PC-9 (cell line): ENCODE measurements around the gene UGT2A1. TPM values are rescaled to one million over a fixed set of nuclear protein-coding genes. Genes with fewer than 3 reads are reported as not detected.

Experiments used
- BruUV-seq: library from RNA; stranded (reverse); fragments of 400-500 nt; replicated peaks from 2 replicates; lab custom pipeline; 2021; lab: Mats Ljungman, UMichigan
- CTCF ChIA-PET: fragments of 300-600 bp; sonication (Branson Sonifier 250); formaldehyde crosslinking; loops from one replicate; lab custom pipeline; 2022; ENCODE audit warnings: antibody characterized with exemption; lab: Charles Lee
- POLR2A ChIA-PET: fragments of 300-600 bp; sonication (Branson Sonifier 250); formaldehyde crosslinking; loops from one replicate; lab custom pipeline; 2022; ENCODE audit warnings: antibody characterized with exemption; ENCODE audit not compliant: unreplicated experiment; lab: Charles Lee
- DNase-seq, 2 experiments: peaks; one replicate each; pipeline versions ENCODE4 v3.0.0 to v3.0.0-alpha.2; 2015 to 2022; ENCODE audit warnings: mixed read lengths in 1 of 2
- H2AFZ ChIP-seq: fragments of 200-600 bp; sonication (generic); 2 replicates; pipeline ENCODE4 v1.8.1; 2017; ENCODE audit warnings: antibody characterized with exemption
- H3F3A ChIP-seq: fragments of 200-600 bp; sonication (generic); 2 replicates; pipeline ENCODE4 v1.8.1; 2017; ENCODE audit warnings: antibody characterized with exemption, mild to moderate bottlenecking, low read depth; ENCODE audit not compliant: insufficient read depth
- H3K27ac ChIP-seq: fragments of 200-600 bp; sonication (generic); 2 replicates; pipeline ENCODE4 v1.6.1; 2016; ENCODE audit warnings: mixed run types
- H3K27me3 ChIP-seq: fragments of 200-600 bp; sonication (generic); 2 replicates; pipeline ENCODE4 v1.6.1; 2016; ENCODE audit warnings: low read depth, mixed run types; ENCODE audit not compliant: insufficient read depth
- H3K36me3 ChIP-seq: fragments of 200-600 bp; sonication (generic); 2 replicates; pipeline ENCODE4 v1.6.1; 2016; ENCODE audit warnings: low read depth, mixed run types
- H3K4me1 ChIP-seq: fragments of 200-600 bp; sonication (generic); replicated peaks from 2 replicates; pipeline ENCODE4 v1.6.1; 2016; ENCODE audit warnings: mixed run types; ENCODE audit not compliant: insufficient read depth
- H3K4me2 ChIP-seq: fragments of 200-600 bp; sonication (generic); 2 replicates; pipeline ENCODE4 v1.6.1; 2017; ENCODE audit warnings: mixed run types
- H3K4me3 ChIP-seq: fragments of 200-600 bp; sonication (generic); 2 replicates; pipeline ENCODE4 v1.6.1; 2016; ENCODE audit warnings: mixed run types
- H3K79me2 ChIP-seq: fragments of 200-600 bp; sonication (generic); 2 replicates; pipeline ENCODE4 v1.6.1; 2017; ENCODE audit warnings: low read depth, mixed run types
- H3K9me2 ChIP-seq: fragments of 200-600 bp; sonication (generic); 2 replicates; pipeline ENCODE4 v1.8.1; 2017; ENCODE audit warnings: mild to moderate bottlenecking; ENCODE audit not compliant: insufficient read depth
- H3K9me3 ChIP-seq: fragments of 200-600 bp; sonication (generic); 2 replicates; pipeline ENCODE4 v1.8.1; 2016; ENCODE audit warnings: low read depth; ENCODE audit not compliant: insufficient read depth
- H4K20me1 ChIP-seq: fragments of 200-600 bp; sonication (generic); 2 replicates; pipeline ENCODE4 v1.8.1; 2017; ENCODE audit not compliant: insufficient read depth
- EZH2 ChIP-seq: fragments of 200-600 bp; sonication (generic); IDR thresholded peaks from 2 replicates; pipeline ENCODE4 v1.8.0; 2017; ENCODE audit warnings: antibody characterized with exemption, low read depth
- intact Hi-C: fragments of 100-400 bp; cut with micrococcal nuclease; formaldehyde crosslinking; loops from one replicate; pipeline ENCODE4 v1.10.0; 2022; ENCODE audit not compliant: unreplicated experiment
- total RNA-seq: library from RNA; stranded (reverse); gene quantifications from 2 replicates; pipeline ENCODE4 v1.2.3, GENCODE V29; 2021
- TF ChIP-seq, protein P1 (sequence below): fragments of 200-600 bp; sonication (generic); conservative IDR thresholded peaks from 2 replicates; pipeline ENCODE4 v1.6.1; 2017; ENCODE audit warnings: mixed run types, antibody characterized with exemption, mild to moderate bottlenecking, moderate library complexity

UGT2A1 gene
- total RNA-seq, 1 experiment from 2014 or later: not detected

DNA sequence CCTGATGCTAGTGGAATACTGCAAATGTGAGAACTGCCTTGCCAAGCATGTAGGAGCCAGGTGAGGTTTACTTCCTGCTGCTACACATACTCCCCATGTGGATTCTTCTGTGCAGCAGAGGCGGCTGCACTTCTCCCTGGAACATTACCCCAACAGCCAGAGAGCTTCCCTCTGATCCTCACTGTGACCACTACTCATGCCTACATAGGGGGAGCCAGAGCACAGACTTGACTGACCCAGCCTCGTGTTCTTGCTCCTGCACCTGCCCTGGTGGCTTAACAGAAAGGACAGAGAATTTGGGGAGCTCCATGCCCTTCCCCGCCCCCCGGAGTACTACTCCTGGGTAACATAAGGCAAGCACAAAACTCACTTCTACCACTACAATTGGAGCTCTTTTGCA is 52.0 kb downstream of the UGT2A1 start:
- intact Hi-C loops: no loop called here
- H3K9me3 ChIP-seq: no peaks in the 10 kb centered on the region
- no peaks in the 10 kb centered on the region for H4K20me1 ChIP-seq
- no peaks in the 10 kb centered on the region for H3K9me2 ChIP-seq
- no peaks in the 10 kb centered on the region for H3K79me2 ChIP-seq
- H3K36me3 ChIP-seq: no peaks in the 10 kb centered on the region
- no peak overlapping the region for H3K4me2 ChIP-seq
- H3K4me3 ChIP-seq: no peak overlapping the region
- TF ChIP-seq EZH2: no peak
- TF ChIP-seq, protein P1, sequence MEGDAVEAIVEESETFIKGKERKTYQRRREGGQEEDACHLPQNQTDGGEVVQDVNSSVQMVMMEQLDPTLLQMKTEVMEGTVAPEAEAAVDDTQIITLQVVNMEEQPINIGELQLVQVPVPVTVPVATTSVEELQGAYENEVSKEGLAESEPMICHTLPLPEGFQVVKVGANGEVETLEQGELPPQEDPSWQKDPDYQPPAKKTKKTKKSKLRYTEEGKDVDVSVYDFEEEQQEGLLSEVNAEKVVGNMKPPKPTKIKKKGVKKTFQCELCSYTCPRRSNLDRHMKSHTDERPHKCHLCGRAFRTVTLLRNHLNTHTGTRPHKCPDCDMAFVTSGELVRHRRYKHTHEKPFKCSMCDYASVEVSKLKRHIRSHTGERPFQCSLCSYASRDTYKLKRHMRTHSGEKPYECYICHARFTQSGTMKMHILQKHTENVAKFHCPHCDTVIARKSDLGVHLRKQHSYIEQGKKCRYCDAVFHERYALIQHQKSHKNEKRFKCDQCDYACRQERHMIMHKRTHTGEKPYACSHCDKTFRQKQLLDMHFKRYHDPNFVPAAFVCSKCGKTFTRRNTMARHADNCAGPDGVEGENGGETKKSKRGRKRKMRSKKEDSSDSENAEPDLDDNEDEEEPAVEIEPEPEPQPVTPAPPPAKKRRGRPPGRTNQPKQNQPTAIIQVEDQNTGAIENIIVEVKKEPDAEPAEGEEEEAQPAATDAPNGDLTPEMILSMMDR: no peak
- no peak overlapping the region for H3K27ac ChIP-seq
- no peaks in the 10 kb centered on the region for H3K4me1 ChIP-seq
- ChIA-PET POLR2A (no interaction called here), CTCF (no interaction called here)
- no peak overlapping the region for H2AFZ ChIP-seq
- no TSS peak for BruUV-seq
- DNase-seq: no peak
- no peaks in the 10 kb centered on the region for H3F3A ChIP-seq
- H3K27me3 ChIP-seq: no peaks in the 10 kb centered on the region

- H2AFZ ChIP-seq: no peak overlapping the region
- no peaks in the 10 kb centered on the region for H3K36me3 ChIP-seq
- ChIA-PET POLR2A (no interaction called here), CTCF (no interaction called here)
- TF ChIP-seq EZH2: no peak
- TF ChIP-seq, protein P1: no peak
- BruUV-seq: no TSS peak
- H3K27me3 ChIP-seq: no peaks in the 10 kb centered on the region
- no peaks in the 10 kb centered on the region for H3K79me2 ChIP-seq
- no peaks in the 10 kb centered on the region for H3K9me3 ChIP-seq
- H3F3A ChIP-seq: no peaks in the 10 kb centered on the region
- H4K20me1 ChIP-seq: no peaks in the 10 kb centered on the region
- DNase-seq: no peak
- H3K4me1 ChIP-seq: no peaks in the 10 kb centered on the region
- no peak overlapping the region for H3K27ac ChIP-seq
- H3K9me2 ChIP-seq: no peaks in the 10 kb centered on the region
- H3K4me2 ChIP-seq: no peak overlapping the region
- intact Hi-C loops: no loop called here
- no peak overlapping the region for H3K4me3 ChIP-seq
Observed at GRCh38 chr4:69600013-69600412, 53.0 kb downstream of the UGT2A1 start.

- H3K27me3 ChIP-seq: no peaks in the 10 kb centered on the region
- no peaks in the 10 kb centered on the region for H3F3A ChIP-seq
- no peaks in the 10 kb centered on the region for H3K4me1 ChIP-seq
- no peak overlapping the region for H3K27ac ChIP-seq
- H3K9me3 ChIP-seq: no peaks in the 10 kb centered on the region
- H4K20me1 ChIP-seq: no peaks in the 10 kb centered on the region
- no peak overlapping the region for H2AFZ ChIP-seq
- H3K4me2 ChIP-seq: no peak overlapping the region
- no peak overlapping the region for H3K4me3 ChIP-seq
- TF ChIP-seq, protein P1: no peak
- TF ChIP-seq EZH2: no peak
- H3K9me2 ChIP-seq: no peaks in the 10 kb centered on the region
- no peaks in the 10 kb centered on the region for H3K79me2 ChIP-seq
- BruUV-seq: no TSS peak
- CTCF ChIA-PET: no interaction called here
- POLR2A ChIA-PET: no interaction called here
- intact Hi-C loops: no loop called here
- DNase-seq: no peak
- no peaks in the 10 kb centered on the region for H3K36me3 ChIP-seq
Observed at GRCh38 chr4:69594382-69594781, 58.7 kb downstream of the UGT2A1 start.
